Measurements from ENCODE around the gene ERP29.
A peak's percentile ranks its signal among the peaks of the same experiment; 100 is the strongest.

Gene ERP29

GRCh38 chr12:112012775-112013600 lies at the start of gene ERP29, which contains the start of gene TMEM116:
TSS of gene ERP29 (plus strand) at chr12:112013426. CDS start at chr12:112013466, 40 bp downstream.
TSS of gene TMEM116 (minus strand) at chr12:112013165. CDS start at chr12:112005270, 7,895 bp downstream.
- H3K4me3 Mint-ChIP-seq = peak within 1 kb of the TSS; percentile 95
- H3K36me3 Mint-ChIP-seq (ENCODE audit: low read depth) = peaks cover 74% of the 10 kb centered on the region

GRCh38 chr12:111964935-111965334 lies 48.3 kb upstream of the ERP29 start:
- peaks cover 18% of the 10 kb centered on the region for H3K9me3 Mint-ChIP-seq
- H3K36me3 Mint-ChIP-seq (ENCODE audit: low read depth) = peaks cover 27% of the 10 kb centered on the region
- H3K27ac Mint-ChIP-seq = no peak overlapping the region

More at GRCh38 chr12:112012775-112013600, at the start of gene ERP29, which contains the start of gene TMEM116:
- intact Hi-C loops (cut with micrococcal nuclease) = loop anchor here (2.0 to 10.0 kb wide), 3 partner anchors 66 to 372 kb away; partner anchors contain the start of genes HECTD4 and TRAFD1
- Mint-ChIP-seq H3K9me3 (no peaks in the 10 kb centered on the region), H3K4me1 (ENCODE audit: low read depth) (peaks cover 56% of the 10 kb centered on the region), H3K27ac (peak within 1 kb of the TSS; percentile 98), H3K27me3 (no peaks in the 10 kb centered on the region)

GRCh38 chr12:111971800-111972199 lies 41.4 kb upstream of the ERP29 start:
- H3K9me3 Mint-ChIP-seq = peaks cover 16% of the 10 kb centered on the region
- intact Hi-C loops (cut with micrococcal nuclease) = no loop called here
- H3K27ac Mint-ChIP-seq = no peak overlapping the region
- peaks cover 18% of the 10 kb centered on the region for H3K36me3 Mint-ChIP-seq (ENCODE audit: low read depth)
- no peaks in the 10 kb centered on the region for H3K27me3 Mint-ChIP-seq
- H3K4me3 Mint-ChIP-seq = no peak overlapping the region
- peaks cover 9% of the 10 kb centered on the region for H3K4me1 Mint-ChIP-seq (ENCODE audit: low read depth)

More at GRCh38 chr12:111964935-111965334, 48.3 kb upstream of the ERP29 start:
- peaks cover 5% of the 10 kb centered on the region for H3K4me1 Mint-ChIP-seq (ENCODE audit: low read depth)
- H3K27me3 Mint-ChIP-seq = no peaks in the 10 kb centered on the region
- intact Hi-C loops (cut with micrococcal nuclease) = no loop called here
- no peak overlapping the region for H3K4me3 Mint-ChIP-seq

- Mint-ChIP-seq H3K4me3 (no peak overlapping the region), H3K36me3 (ENCODE audit: low read depth) (peaks cover 6% of the 10 kb centered on the region), H3K27me3 (no peaks in the 10 kb centered on the region), H3K9me3 (peaks cover 7% of the 10 kb centered on the region), H3K27ac (no peak overlapping the region), H3K4me1 (ENCODE audit: low read depth) (peaks cover 13% of the 10 kb centered on the region)
- intact Hi-C loops (cut with micrococcal nuclease) = no loop called here
Observed at GRCh38 chr12:111975161-111975931, 37.9 kb upstream of the ERP29 start.

- Mint-ChIP-seq H3K4me3 (no peak overlapping the region), H3K36me3 (ENCODE audit: low read depth) (no peaks in the 10 kb centered on the region), H3K27ac (no peak overlapping the region)
Observed at GRCh38 chr12:111976291-111976690, 36.9 kb upstream of the ERP29 start.

GRCh38 chr12:111976860-111977259 lies 36.4 kb upstream of the ERP29 start:
- H3K36me3 Mint-ChIP-seq (ENCODE audit: low read depth) = no peaks in the 10 kb centered on the region
- intact Hi-C loops (cut with micrococcal nuclease) = no loop called here
- H3K27me3 Mint-ChIP-seq = no peaks in the 10 kb centered on the region
- H3K9me3 Mint-ChIP-seq = no peaks in the 10 kb centered on the region
- H3K27ac Mint-ChIP-seq = no peak overlapping the region
- H3K4me1 Mint-ChIP-seq (ENCODE audit: low read depth) = peaks cover 13% of the 10 kb centered on the region
- no peak overlapping the region for H3K4me3 Mint-ChIP-seq

More at GRCh38 chr12:111976291-111976690, 36.9 kb upstream of the ERP29 start:
- H3K4me1 Mint-ChIP-seq (ENCODE audit: low read depth) = peaks cover 13% of the 10 kb centered on the region
- H3K27me3 Mint-ChIP-seq = no peaks in the 10 kb centered on the region
- H3K9me3 Mint-ChIP-seq = no peaks in the 10 kb centered on the region
- intact Hi-C loops (cut with micrococcal nuclease) = no loop called here

GRCh38 chr12:111978545-111978944 lies 34.7 kb upstream of the ERP29 start:
- Mint-ChIP-seq H3K27ac (no peak overlapping the region), H3K4me1 (ENCODE audit: low read depth) (peaks cover 13% of the 10 kb centered on the region), H3K9me3 (no peaks in the 10 kb centered on the region), H3K4me3 (no peak overlapping the region), H3K27me3 (no peaks in the 10 kb centered on the region), H3K36me3 (ENCODE audit: low read depth) (no peaks in the 10 kb centered on the region)
- intact Hi-C loops (cut with micrococcal nuclease) = no loop called here

GRCh38 chr12:111980598-111980997 lies 32.6 kb upstream of the ERP29 start:
- H3K4me3 Mint-ChIP-seq = no peak overlapping the region
- intact Hi-C loops (cut with micrococcal nuclease) = no loop called here
- H3K27ac Mint-ChIP-seq = no peak overlapping the region
- no peaks in the 10 kb centered on the region for H3K9me3 Mint-ChIP-seq
- no peaks in the 10 kb centered on the region for H3K36me3 Mint-ChIP-seq (ENCODE audit: low read depth)
- no peaks in the 10 kb centered on the region for H3K27me3 Mint-ChIP-seq
- H3K4me1 Mint-ChIP-seq (ENCODE audit: low read depth) = peaks cover 8% of the 10 kb centered on the region

GRCh38 chr12:111981987-111982386 lies 31.2 kb upstream of the ERP29 start:
- no peak overlapping the region for H3K4me3 Mint-ChIP-seq
- no peaks in the 10 kb centered on the region for H3K9me3 Mint-ChIP-seq
- H3K27ac Mint-ChIP-seq = no peak overlapping the region
- no peaks in the 10 kb centered on the region for H3K27me3 Mint-ChIP-seq
- peaks cover 2% of the 10 kb centered on the region for H3K4me1 Mint-ChIP-seq (ENCODE audit: low read depth)
- intact Hi-C loops (cut with micrococcal nuclease) = no loop called here
- no peaks in the 10 kb centered on the region for H3K36me3 Mint-ChIP-seq (ENCODE audit: low read depth)

- no peaks in the 10 kb centered on the region for H3K9me3 Mint-ChIP-seq
Observed at GRCh38 chr12:111984820-111985219, 28.4 kb upstream of the ERP29 start.

GRCh38 chr12:111991535-111991934 lies 21.7 kb upstream of the ERP29 start:
- intact Hi-C loops (cut with micrococcal nuclease) = no loop called here
- Mint-ChIP-seq H3K9me3 (no peaks in the 10 kb centered on the region), H3K4me3 (no peak overlapping the region), H3K4me1 (ENCODE audit: low read depth) (peaks cover 37% of the 10 kb centered on the region), H3K27ac (no peak overlapping the region), H3K36me3 (ENCODE audit: low read depth) (no peaks in the 10 kb centered on the region), H3K27me3 (peaks cover 4% of the 10 kb centered on the region)

More at GRCh38 chr12:111984820-111985219, 28.4 kb upstream of the ERP29 start:
- H3K36me3 Mint-ChIP-seq (ENCODE audit: low read depth) = no peaks in the 10 kb centered on the region
- H3K4me1 Mint-ChIP-seq (ENCODE audit: low read depth) = no peaks in the 10 kb centered on the region
- H3K4me3 Mint-ChIP-seq = no peak overlapping the region
- H3K27ac Mint-ChIP-seq = no peak overlapping the region
- intact Hi-C loops (cut with micrococcal nuclease) = no loop called here
- no peaks in the 10 kb centered on the region for H3K27me3 Mint-ChIP-seq

- Mint-ChIP-seq H3K4me3 (no peak overlapping the region), H3K27ac (no peak overlapping the region), H3K27me3 (peaks cover 4% of the 10 kb centered on the region), H3K36me3 (ENCODE audit: low read depth) (no peaks in the 10 kb centered on the region), H3K9me3 (no peaks in the 10 kb centered on the region), H3K4me1 (ENCODE audit: low read depth) (peaks cover 38% of the 10 kb centered on the region)
- intact Hi-C loops (cut with micrococcal nuclease) = no loop called here
Observed at GRCh38 chr12:111991946-111992345, 21.3 kb upstream of the ERP29 start.

GRCh38 chr12:111992464-111992863 lies 20.8 kb upstream of the ERP29 start:
- intact Hi-C loops (cut with micrococcal nuclease) = no loop called here
- Mint-ChIP-seq H3K4me1 (ENCODE audit: low read depth) (peaks cover 38% of the 10 kb centered on the region), H3K9me3 (no peaks in the 10 kb centered on the region), H3K36me3 (ENCODE audit: low read depth) (no peaks in the 10 kb centered on the region), H3K4me3 (no peak overlapping the region), H3K27me3 (peaks cover 4% of the 10 kb centered on the region), H3K27ac (no peak overlapping the region)

Measured in dendritic cell treated with granulocyte-macrophage colony-stimulating factor and Interleukin-4, amounts not matched to agents 40 ng/mL and 50 ng/mL, for 4 days (primary cell).